ENCODE measurements around the gene LSM11.

LSM11 gene

GRCh38 chr5:157747766-157748700 lies 4.5 kb downstream of the LSM11 start:
- DNase-seq (ENCODE audit: insufficient read length, low spot score), result no peak
- no peak for TF ChIP-seq CTCF (IDR thresholded peaks at IDR 0.05; ENCODE audit: insufficient read depth, missing control alignments)
- no peak for FAIRE-seq

GRCh38 chr5:157748760-157749461 lies 5.4 kb downstream of the LSM11 start:
- no peak for TF ChIP-seq CTCF (IDR thresholded peaks at IDR 0.05; ENCODE audit: insufficient read depth, missing control alignments)
- no peak for FAIRE-seq
- DNase-seq (ENCODE audit: insufficient read length, low spot score), result no peak

- TF ChIP-seq CTCF (IDR thresholded peaks at IDR 0.05; ENCODE audit: insufficient read depth, missing control alignments), result no peak
- FAIRE-seq, result no peak
- DNase-seq (ENCODE audit: insufficient read length, low spot score), result no peak
These were observed 5.9 kb downstream of the LSM11 start for GRCh38 chr5:157749462-157749799.

GRCh38 chr5:157750320-157750719 lies 6.8 kb downstream of the LSM11 start:
- FAIRE-seq (no peak), DNase-seq (ENCODE audit: insufficient read length, low spot score) (no peak)
- TF ChIP-seq CTCF (IDR thresholded peaks at IDR 0.05; ENCODE audit: insufficient read depth, missing control alignments), result no peak

GRCh38 chr5:157756122-157756521 lies 12.6 kb downstream of the LSM11 start:
- no peak for TF ChIP-seq CTCF (IDR thresholded peaks at IDR 0.05; ENCODE audit: insufficient read depth, missing control alignments)
- no peak for DNase-seq (ENCODE audit: insufficient read length, low spot score)

GRCh38 chr5:157758706-157759105 lies 15.2 kb downstream of the LSM11 start:
- TF ChIP-seq CTCF (IDR thresholded peaks at IDR 0.05; ENCODE audit: insufficient read depth, missing control alignments), result no peak
- no peak for FAIRE-seq
- no peak for DNase-seq (ENCODE audit: insufficient read length, low spot score)

More at GRCh38 chr5:157756122-157756521, 12.6 kb downstream of the LSM11 start:
- no peak for FAIRE-seq

Measured in D721Med (cell line).